NOMO-1 (cell line): ENCODE data around the gene ZNF513.
"Not testable (repeated sequence)": the region's sequence is repeated elsewhere in the genome, so short reads cannot be mapped to it uniquely, and the experiment has no call there.

Experiments
- DNase-seq, 2 experiments: peaks; one replicate each; lab custom pipeline; 2025; ENCODE audit not compliant: unreplicated experiment in 2 of 2; lab: John Stamatoyannopoulos, UW

ZNF513 gene

DNA sequence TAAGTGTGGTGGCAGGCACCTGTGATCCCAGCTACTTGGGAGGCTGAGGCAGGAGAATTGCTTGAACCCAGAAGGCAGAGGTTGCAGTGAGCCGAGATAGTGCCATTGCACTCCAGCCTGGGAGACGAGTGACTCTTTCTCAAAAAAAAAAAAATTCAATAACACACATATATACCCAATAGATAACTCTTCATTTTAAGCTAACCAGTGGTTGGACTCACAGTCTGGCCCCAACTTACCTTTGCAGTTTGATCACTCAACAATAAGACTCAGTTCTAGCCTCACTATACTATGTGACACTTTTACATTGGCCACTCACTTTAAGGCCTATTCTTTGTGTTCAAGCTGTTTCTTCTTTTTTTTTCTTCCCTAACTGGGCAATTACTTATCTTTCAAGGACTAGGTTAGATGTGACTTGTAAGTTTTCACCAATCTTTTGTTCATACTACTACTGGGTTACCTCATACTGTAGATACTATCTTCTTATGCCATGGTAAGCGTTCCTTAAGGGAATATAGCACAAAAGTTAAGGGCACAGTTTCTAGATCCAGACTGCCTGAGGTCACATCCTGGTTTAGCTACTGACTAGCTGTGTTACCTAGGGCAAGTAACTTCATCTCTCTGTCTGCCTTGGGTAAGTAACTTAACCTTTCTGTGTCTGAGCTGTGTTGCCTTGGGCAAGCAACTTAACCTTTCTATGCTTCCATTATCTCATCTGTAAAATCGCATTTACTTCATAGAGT, 17.7 kb downstream of the ZNF513 start:
- no peak for DNase-seq

DNA sequence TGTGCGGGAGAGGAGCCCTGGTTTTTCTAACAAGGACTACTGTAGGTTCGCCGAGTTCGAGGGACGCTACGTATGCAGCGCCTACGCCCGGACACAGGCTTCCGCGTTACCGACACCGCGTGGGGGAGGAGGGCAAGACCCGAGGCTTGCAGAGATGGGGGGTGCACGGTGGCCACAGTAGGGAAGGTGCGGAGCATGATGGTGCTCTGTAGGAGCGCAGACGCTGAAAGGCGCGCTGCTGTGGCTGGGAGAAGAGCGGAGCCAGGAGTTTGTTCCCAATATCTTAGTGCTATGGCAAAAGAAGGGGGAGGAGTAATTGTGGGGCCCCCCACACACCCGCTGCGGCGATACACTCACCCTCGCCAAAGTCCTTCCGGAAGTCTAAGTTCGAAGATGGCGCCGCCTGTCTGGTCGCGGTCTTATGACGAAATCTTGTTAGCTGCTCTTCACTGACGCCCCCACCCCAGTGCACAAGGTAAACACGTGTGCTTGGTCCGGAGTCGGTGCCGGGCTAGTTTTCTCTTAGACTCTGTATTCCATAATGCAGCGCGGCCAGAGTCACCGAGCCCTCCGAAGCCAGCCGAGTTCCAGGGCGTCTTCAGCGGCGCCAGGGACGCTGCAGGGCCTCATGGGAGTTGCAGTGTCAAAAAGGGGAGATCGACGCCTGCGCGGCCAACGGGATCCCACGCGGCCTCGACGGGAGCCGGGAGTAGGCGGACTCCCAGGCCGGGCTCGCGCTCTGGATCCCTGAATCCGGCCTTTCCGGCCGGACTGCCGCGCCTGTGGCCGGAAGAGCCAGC, 24.0 kb downstream of the ZNF513 start, which contains the start of gene GTF3C2:
TSS of gene GTF3C2 (minus strand) at position 383 of the 800 bp plus-strand sequence. CDS start 13,210 bp downstream, outside the sequence.
- peak; percentile 96 for DNase-seq

DNA sequence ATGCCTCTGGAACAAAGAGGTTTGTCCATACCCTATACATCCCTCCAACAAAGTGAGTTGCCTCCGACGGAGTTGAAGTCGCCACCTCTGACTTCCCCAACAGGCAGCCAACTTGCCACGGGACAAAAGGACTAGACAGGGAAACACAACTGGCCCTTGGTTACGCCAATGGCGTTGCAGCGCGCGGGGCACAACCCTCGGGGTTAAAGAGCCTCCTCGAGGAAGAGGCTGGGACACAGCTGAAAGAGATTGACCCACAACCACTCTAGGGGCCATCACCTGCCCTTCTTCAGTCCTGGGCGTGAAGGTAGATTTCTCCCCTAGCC, 24.5 kb downstream of the ZNF513 start:
- peak; percentile 69 to 82 for DNase-seq

DNA sequence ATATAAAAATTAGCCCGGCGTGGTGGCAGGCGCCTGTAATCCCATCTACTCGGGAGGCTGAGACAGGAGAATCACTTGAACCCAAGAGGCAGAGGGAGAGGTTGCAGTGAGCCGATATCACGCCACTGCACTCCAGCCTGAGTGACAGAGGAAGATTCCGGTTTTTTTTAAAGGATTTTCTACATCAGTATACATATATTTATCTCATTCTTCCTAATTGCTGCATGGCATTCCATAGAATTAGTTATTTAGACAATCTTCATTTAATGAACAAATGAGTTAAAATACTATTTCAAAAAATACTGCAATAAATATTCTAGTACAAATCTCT, 26.0 kb downstream of the ZNF513 start:
- no peak for DNase-seq

DNA sequence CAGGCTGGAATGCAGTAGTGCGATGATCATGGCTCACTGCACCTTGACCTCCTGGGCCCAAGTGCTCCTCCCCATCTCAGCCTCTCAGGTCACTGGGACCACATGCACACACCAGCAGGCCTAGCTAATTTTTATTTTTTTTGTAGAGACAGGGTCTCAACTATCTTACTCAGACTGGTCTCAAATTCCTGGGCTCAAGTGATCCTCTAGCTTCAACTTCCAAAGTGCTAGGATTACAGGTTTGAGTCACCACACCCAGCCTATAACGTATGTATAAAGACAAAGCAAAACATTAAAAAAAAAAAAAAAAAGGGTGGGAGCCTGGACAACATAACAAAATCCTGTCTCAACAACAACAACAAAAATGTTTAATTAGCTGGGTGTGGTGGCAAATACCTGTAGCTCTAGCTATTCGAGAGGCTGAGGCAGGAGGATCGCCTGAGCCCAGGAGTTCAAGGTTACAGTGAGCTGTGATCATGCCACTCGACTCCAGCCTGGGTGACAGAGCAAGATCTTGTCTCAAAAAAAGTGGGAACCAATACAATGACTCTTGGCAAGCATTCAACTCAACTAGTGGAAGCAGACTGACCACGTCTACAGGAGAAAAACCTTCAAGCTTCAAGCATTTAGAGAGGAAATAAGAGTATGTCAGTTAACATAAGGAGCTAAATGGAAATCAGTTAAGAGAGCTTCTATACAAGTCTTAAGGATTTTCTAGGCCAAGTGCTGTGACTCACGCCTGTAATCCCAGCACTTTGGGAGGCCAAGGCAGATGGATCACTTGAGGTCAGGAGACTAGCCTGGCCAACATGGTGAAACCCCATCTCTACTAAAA, 26.6 kb downstream of the ZNF513 start:
- no peak for DNase-seq

DNA sequence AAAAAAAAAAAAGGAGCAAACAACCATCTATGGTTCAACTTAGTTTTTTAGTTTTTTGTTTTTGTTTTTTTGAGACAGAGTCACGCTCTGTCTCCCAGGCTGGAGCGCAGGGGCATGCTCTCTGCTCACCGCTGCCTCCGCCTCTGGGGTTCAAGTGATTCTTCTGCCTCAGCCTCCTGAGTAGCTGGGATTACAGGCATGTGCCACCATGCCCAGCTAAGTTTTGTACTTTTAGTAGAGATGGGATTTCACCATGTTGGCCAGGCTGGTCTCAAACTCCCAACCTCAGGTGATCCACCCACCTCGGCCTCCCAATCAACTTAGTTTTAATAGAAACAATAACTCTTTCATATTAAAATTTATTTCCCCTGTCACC, 27.2 kb downstream of the ZNF513 start:
- DNase-seq = not testable (repeated sequence)

DNA sequence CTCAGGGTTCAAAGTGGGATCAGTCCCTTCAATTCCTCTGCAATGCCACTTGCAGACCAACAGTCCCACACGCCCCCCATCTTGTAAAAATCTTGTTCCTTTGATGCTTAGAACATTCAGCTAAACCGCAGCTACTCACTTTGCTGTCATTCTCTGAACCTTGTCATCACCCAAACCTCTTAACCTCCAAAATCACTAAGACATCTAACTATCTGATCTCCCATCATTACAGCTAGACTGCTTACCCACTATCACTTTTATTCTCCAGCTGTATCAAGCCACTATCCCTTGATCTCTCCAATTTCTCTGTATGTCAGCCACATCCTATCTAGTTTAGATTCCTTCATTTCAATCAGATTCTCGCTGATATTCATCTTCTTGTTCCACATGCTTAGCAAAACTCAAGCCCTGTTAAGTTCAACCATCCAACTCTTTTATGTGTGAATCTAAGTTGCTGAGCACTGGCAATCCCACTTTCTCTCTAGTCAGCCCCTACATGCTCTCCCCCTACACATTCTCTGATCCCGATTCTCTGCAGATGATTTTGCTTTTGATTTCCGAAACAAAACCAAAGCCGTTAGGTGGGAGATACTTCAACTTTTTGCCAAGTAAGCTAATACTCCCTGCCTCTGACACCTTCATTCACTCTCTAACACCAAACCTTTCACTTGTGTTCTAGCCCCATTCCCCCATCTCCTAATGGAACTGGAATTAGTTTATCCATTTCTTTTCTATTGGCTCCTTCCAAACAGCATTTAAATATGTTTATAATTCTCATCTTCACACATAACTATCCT, 28.5 kb downstream of the ZNF513 start:
- no peak for DNase-seq

DNA sequence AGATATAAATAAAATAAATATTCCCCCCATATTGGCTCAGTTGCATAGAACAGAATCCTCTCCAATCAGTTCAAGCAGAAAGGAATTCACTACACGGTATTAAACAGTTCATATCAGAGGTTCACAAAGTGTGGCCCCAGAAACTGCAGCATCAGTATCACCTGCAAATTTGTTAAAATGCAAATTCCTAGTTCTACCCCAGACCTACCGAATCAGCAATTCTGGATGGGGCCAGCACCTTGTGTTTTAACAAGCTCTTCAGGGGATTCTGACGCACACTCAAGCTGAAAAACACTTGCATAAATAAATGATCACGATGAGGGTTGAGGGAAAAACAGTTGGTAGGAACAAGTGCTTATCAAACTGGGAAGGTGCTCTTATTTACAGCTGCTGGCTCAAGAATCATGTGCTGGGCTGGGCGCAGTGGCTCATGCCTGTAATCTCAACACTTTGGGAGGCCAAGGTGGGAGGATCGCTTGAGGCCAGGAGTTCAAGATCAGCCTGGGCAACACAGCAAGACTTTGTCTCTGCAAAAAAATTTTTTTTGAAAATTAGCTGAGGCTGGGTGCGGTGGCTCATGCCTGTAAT, 30.3 kb downstream of the ZNF513 start:
- DNase-seq = no peak

DNA sequence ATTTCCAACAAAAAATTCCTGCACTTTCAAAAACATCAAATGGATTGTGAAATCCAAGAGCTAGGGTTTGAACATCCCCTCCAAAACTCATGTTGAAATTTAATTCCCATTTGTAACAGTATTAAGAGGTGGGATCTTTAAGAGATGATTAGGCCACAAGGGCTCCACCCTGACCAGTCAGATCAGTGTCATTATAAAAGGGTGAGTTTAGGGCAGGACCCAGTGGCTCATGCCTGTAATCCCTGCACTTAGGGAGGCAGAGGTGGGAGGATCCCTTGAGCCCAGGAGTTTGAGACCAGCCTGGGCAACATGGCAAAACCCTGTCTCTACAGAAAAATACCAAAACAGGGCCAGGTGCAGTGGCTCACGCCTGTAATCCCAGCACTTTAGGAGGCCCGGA, 32.9 kb downstream of the ZNF513 start:
- DNase-seq = no peak

DNA sequence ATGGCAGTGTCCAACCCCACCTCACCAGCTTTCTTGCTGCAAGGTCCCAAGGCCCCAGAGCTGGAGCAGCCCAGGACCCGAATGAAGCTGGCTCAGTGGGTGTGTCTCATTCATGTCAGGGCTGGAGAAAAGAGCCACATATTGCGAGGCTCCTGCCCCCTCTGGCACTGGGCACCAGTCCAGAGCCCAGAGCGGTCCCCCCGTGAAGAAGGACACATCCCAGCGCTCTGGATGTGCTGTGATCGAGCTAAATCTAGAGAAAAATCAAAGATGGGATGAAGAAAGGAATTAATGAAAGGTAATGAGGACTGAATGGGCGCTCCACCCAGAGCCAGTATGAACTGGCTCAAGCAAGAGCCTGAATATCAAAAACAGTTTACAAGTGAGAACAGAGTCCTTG, 44.4 kb downstream of the ZNF513 start:
- no peak for DNase-seq

DNA sequence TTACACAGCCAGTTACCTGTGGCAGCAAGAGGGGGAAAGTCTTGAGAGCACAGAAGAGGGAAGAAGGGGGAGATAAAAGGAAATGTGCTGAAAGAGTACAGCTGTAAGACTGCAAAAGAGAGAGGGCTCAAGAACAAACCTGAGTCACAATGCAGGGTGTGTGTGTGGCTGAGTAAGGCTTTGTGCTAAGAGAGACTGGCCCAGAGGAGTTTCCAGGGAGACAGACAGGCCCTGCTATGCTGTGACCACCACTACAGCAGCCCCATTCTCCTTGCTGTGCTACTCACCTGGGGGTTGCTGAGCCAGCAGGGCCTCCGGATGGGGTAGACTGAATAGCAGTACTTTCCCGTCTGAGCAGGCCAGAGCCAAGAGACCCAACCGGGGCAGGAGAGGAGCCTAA, 45.2 kb downstream of the ZNF513 start:
- no peak for DNase-seq
